GM23248 (cell line): ENCODE data around the gene TCEANC2. TPM values are rescaled to one million over a fixed set of nuclear protein-coding genes. Genes with fewer than 3 reads are reported as not detected.

Source experiments
- DNase-seq: peaks from one replicate; pipeline ENCODE4 v3.0.0-alpha.2; 2015
- H2AFZ ChIP-seq: fragments of 200-600 bp; sonication (generic); 2 replicates; pipeline ENCODE4 v1.6.1; 2016; ENCODE audit warnings: antibody characterized with exemption
- H3F3A ChIP-seq: fragments of 200-600 bp; sonication (generic); 2 replicates; pipeline ENCODE4 v1.6.1; 2016; ENCODE audit warnings: mild to moderate bottlenecking, antibody characterized with exemption, mixed run types; ENCODE audit not compliant: insufficient read depth
- H3K27ac ChIP-seq: fragments of 200-600 bp; sonication (generic); 2 replicates; pipeline ENCODE4 v1.5.1; 2016; ENCODE audit warnings: mild to moderate bottlenecking
- H3K27me3 ChIP-seq: fragments of 200-600 bp; sonication (generic); replicated peaks from 2 replicates; pipeline ENCODE4 v1.6.1; 2016; ENCODE audit warnings: mild to moderate bottlenecking; ENCODE audit not compliant: insufficient read depth
- H3K36me3 ChIP-seq: fragments of 200-600 bp; sonication (generic); 2 replicates; pipeline ENCODE4 v1.6.1; 2016; ENCODE audit warnings: low read depth, mild to moderate bottlenecking
- H3K4me1 ChIP-seq: fragments of 200-600 bp; sonication (generic); 2 replicates; pipeline ENCODE4 v1.6.1; 2016; ENCODE audit warnings: mild to moderate bottlenecking; ENCODE audit not compliant: insufficient read depth
- H3K4me2 ChIP-seq: fragments of 200-600 bp; sonication (generic); one replicate; pipeline ENCODE4 v1.6.1; 2016; ENCODE audit warnings: mild to moderate bottlenecking; ENCODE audit not compliant: unreplicated experiment
- H3K4me3 ChIP-seq: fragments of 200-600 bp; sonication (generic); 2 replicates; pipeline ENCODE4 v1.5.1; 2016; ENCODE audit warnings: mild to moderate bottlenecking
- H3K79me2 ChIP-seq: fragments of 200-600 bp; sonication (generic); 2 replicates; pipeline ENCODE4 v1.6.1; 2016; ENCODE audit warnings: mild to moderate bottlenecking; ENCODE audit not compliant: insufficient read depth
- H3K9ac ChIP-seq: fragments of 200-600 bp; sonication (generic); 2 replicates; pipeline ENCODE4 v1.6.1; 2016; ENCODE audit warnings: mild to moderate bottlenecking
- H3K9me2 ChIP-seq: fragments of 200-600 bp; sonication (generic); 2 replicates; pipeline ENCODE4 v1.6.1; 2016; ENCODE audit warnings: mixed run types, mild to moderate bottlenecking, moderate library complexity; ENCODE audit not compliant: insufficient read depth
- H3K9me3 ChIP-seq: fragments of 200-600 bp; sonication (generic); one replicate; pipeline ENCODE4 v1.6.1; 2017; ENCODE audit warnings: low read depth
- H4K20me1 ChIP-seq: fragments of 200-600 bp; sonication (generic); 2 replicates; pipeline ENCODE4 v1.6.0; 2016; ENCODE audit not compliant: insufficient read depth
- EZH2 ChIP-seq: fragments of 200-600 bp; sonication (generic); IDR thresholded peaks from 2 replicates; pipeline ENCODE4 v1.6.1; 2018; ENCODE audit warnings: antibody characterized with exemption, mild to moderate bottlenecking; ENCODE audit not compliant: insufficient read depth, poor library complexity, severe bottlenecking
- EZH2phosphoT487 ChIP-seq: fragments of 200-600 bp; sonication (generic); IDR thresholded peaks from 2 replicates; pipeline ENCODE4 v1.6.1; 2018; ENCODE audit warnings: antibody characterized with exemption, moderate library complexity, mild to moderate bottlenecking, low read depth; ENCODE audit not compliant: insufficient read depth
- WGBS, 2 experiments: methylation state at CpG; one replicate each; pipeline ENCODE4 v1.1.6; 2015 to 2017; ENCODE audit warnings: low lambda C conversion rate in 2 of 2, low coverage in 1 of 2; ENCODE audit errors: missing lambda C conversion rate in 2 of 2; 5-methylcytosine and 5-hydroxymethylcytosine counted together
- in situ Hi-C: fragments of 300-500 bp; cut with MboI; formaldehyde crosslinking; loops from 2 replicates; pipeline ENCODE4 v1.15.0; 2020
- polyA plus RNA-seq: library from polyadenylated mRNA; unstranded; fragments of >200 nt; fragmentation: Nextera tagmentation; extraction: Ambion mirVana; gene quantifications from 2 replicates; pipeline ENCODE4 v1.2.1, GENCODE V29; 2016
- total RNA-seq: library from RNA; depleted of rRNA; stranded (reverse); fragments of >200 nt; shearing (Covaris generic); gene quantifications from 2 replicates; pipeline ENCODE4 v1.2.3, GENCODE V29; 2014

Gene TCEANC2
- total and polyA plus RNA-seq, 2 experiments from 2014 or later = 1.7 to 4.6 TPM

DNA sequence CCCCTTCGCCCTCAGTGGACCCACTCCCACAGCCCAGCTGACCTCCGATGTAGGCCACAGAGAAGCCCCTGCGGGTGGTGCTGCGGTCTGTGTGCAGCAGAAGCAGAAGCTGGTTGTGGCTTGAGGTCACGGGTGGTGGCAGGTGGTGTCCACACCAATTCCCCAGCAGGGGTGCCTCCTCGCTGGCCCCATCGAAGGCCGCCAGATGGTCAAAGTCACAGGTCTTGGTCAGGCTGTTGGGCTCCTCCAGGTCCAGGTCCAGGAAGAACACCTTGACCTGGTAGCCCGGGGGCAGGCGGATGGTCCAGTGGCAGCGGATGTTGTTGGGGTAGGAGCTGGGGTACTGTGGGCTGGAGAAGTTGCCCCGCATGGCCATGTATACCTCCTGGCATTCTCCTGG is 86.3 kb downstream of the TCEANC2 start:
- WGBS, 2 experiments = 90 to 94% methylated on average over 11 to 12 of the region's 12 CpGs
- Histone ChIP-seq H3K27me3 (no peaks in the 10 kb centered on the region), H3F3A (no peaks in the 10 kb centered on the region)

DNA sequence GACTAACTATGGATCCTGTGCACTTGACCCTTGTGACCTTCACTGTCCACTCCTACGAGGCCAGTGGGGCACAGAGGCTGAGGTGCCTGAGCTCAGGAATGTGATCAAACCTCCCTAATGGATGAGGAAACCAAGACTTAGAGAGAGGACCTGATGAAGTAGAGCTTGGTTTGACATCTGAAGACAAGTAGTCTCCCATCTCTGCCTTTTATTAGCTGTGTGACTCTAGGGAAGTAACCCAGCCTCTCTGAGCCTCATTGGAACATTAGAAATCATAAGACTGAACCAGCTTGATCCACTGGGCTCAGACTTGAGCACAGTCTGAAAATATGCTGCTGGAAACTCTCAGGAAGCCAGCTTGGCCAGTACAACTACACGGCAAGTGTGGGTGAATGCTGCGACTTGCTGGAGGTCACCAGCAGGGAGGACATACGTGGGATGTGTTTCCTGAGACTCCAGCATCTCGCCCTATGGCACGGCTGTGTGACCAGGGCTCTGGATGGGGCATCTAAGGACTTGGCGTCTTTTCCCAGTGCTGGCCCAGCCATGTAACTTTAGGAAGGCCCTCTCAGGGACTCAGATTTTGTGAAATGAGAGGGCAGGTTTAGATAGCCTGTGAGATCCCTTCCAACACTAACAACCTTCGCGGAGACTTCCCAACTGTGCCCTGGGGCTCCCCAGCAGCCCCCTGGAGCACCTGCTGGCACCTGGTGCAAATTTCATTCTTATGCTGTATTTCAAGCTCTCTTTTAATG is 88.9 kb downstream of the TCEANC2 start:
- peaks cover 3% of the 10 kb centered on the region for H3K4me1 ChIP-seq
- no peaks in the 10 kb centered on the region for H3F3A ChIP-seq
- TF ChIP-seq EZH2phosphoT487 (no peak), EZH2 (no peak)
- H3K79me2 ChIP-seq = no peaks in the 10 kb centered on the region
- H4K20me1 ChIP-seq = no peaks in the 10 kb centered on the region
- H3K9me3 ChIP-seq = no peaks in the 10 kb centered on the region
- no peaks in the 10 kb centered on the region for H3K36me3 ChIP-seq
- no peak overlapping the region for H2AFZ ChIP-seq
- H3K27me3 ChIP-seq = no peaks in the 10 kb centered on the region
- in situ Hi-C loops = no loop called here
- no peak overlapping the region for H3K27ac ChIP-seq
- H3K4me3 ChIP-seq = no peak overlapping the region
- no peak overlapping the region for H3K9ac ChIP-seq
- no peak overlapping the region for H3K4me2 ChIP-seq
- H3K9me2 ChIP-seq = no peaks in the 10 kb centered on the region
- no peak for DNase-seq
- 58 to 61% methylated on average over 9 of the region's 9 CpGs for WGBS, 2 experiments

More for the DNA sequence above, 86.3 kb downstream of the TCEANC2 start:
- no peak overlapping the region for H2AFZ ChIP-seq
- in situ Hi-C loops = no loop called here
- no peaks in the 10 kb centered on the region for H4K20me1 ChIP-seq
- H3K4me3 ChIP-seq = no peak overlapping the region
- H3K9me2 ChIP-seq = no peaks in the 10 kb centered on the region
- no peak overlapping the region for H3K4me2 ChIP-seq
- TF ChIP-seq EZH2phosphoT487 (no peak), EZH2 (no peak)
- no peak for DNase-seq
- no peak overlapping the region for H3K9ac ChIP-seq
- no peaks in the 10 kb centered on the region for H3K79me2 ChIP-seq
- H3K9me3 ChIP-seq = no peaks in the 10 kb centered on the region
- peaks cover 6% of the 10 kb centered on the region for H3K4me1 ChIP-seq
- no peak overlapping the region for H3K27ac ChIP-seq
- H3K36me3 ChIP-seq = no peaks in the 10 kb centered on the region

DNA sequence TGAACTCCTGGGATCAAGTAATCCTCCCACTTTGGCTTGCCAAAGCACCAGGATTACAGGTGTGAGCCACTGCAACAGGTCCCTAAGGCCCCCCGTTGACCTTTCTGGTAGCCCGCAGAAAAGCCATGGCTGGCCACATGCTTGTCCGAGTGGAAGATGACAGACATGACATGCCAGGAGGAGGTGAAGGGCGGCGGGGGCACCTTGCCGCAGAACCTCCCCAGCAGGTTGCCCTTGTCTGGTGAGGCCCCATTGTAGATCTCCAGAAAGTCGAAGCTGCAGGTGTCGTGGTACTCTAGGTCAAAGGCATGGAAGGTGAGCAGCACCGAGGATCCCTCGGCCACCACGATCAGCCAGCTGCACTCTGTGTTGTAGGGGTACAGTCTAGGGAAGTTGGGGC is 91.0 kb downstream of the TCEANC2 start:
- TF ChIP-seq EZH2phosphoT487 (no peak), EZH2 (no peak)
- no peak overlapping the region for H3K9ac ChIP-seq
- H4K20me1 ChIP-seq = no peaks in the 10 kb centered on the region
- no peak overlapping the region for H3K4me3 ChIP-seq
- H3F3A ChIP-seq = no peaks in the 10 kb centered on the region
- no peak for DNase-seq
- H2AFZ ChIP-seq = no peak overlapping the region
- no peaks in the 10 kb centered on the region for H3K79me2 ChIP-seq
- no peaks in the 10 kb centered on the region for H3K36me3 ChIP-seq
- H3K9me2 ChIP-seq = no peaks in the 10 kb centered on the region
- H3K27ac ChIP-seq = no peak overlapping the region
- H3K9me3 ChIP-seq = no peaks in the 10 kb centered on the region
- H3K27me3 ChIP-seq = no peaks in the 10 kb centered on the region
- H3K4me1 ChIP-seq = no peaks in the 10 kb centered on the region
- WGBS, 2 experiments = 84 to 85% methylated on average over 10 to 11 of the region's 11 CpGs
- in situ Hi-C loops = no loop called here
- H3K4me2 ChIP-seq = no peak overlapping the region

DNA sequence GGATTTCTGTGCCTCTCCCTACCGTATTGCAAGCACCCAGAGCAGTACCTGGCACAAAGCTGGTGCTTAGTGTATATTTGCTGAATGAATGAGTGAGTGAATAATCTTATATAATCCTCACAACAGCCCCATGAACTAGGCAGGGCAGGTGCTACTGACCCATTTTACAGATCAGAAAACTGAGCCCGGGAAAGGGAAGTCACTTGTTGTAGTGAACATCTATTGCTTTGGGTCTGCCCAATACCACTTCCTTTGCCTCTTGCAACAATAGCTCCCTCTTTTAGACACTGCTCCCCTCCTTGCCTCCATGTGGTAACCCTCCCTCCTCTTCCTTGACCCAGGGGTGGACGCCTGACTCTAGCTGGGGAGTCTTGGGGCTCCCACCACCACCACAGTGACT is 96.3 kb downstream of the TCEANC2 start:
- no peaks in the 10 kb centered on the region for H3K9me2 ChIP-seq
- H4K20me1 ChIP-seq = no peaks in the 10 kb centered on the region
- no peak overlapping the region for H3K27ac ChIP-seq
- in situ Hi-C loops = no loop called here
- no peak overlapping the region for H3K9ac ChIP-seq
- peaks cover 10% of the 10 kb centered on the region; the same call in 1 of the 2 replicates for H3F3A ChIP-seq
- H3K4me1 ChIP-seq = peaks cover 10% of the 10 kb centered on the region
- H3K79me2 ChIP-seq = no peaks in the 10 kb centered on the region
- TF ChIP-seq EZH2phosphoT487 (no peak), EZH2 (no peak)
- DNase-seq = no peak
- WGBS, 2 experiments = 94 to 96% methylated on average over 3 of the region's 3 CpGs
- H3K36me3 ChIP-seq = no peaks in the 10 kb centered on the region
- H3K27me3 ChIP-seq = no peaks in the 10 kb centered on the region
- no peak overlapping the region for H3K4me2 ChIP-seq
- no peak overlapping the region for H2AFZ ChIP-seq
- no peak overlapping the region for H3K4me3 ChIP-seq
- H3K9me3 ChIP-seq = no peaks in the 10 kb centered on the region
